CD8-positive, alpha-beta memory T cell (primary cell): ENCODE data around the gene PBOV1. TPM values are rescaled to one million over a fixed set of nuclear protein-coding genes. Genes with fewer than 3 reads are reported as not detected.

ENCODE experiments used
- CTCF ChIA-PET: fragments of 350-600 bp; sonication (Branson Sonifier 250); formaldehyde crosslinking; loops from one replicate; lab custom pipeline; 2021; ENCODE audit warnings: antibody characterized with exemption; lab: Charles Lee
- POLR2A ChIA-PET: fragments of 350-600 bp; sonication (Branson Sonifier 250); formaldehyde crosslinking; loops from one replicate; lab custom pipeline; 2021; ENCODE audit warnings: antibody characterized with exemption; lab: Charles Lee
- DNase-seq, 5 donors: peaks; one replicate each; pipeline versions ENCODE4 v3.0.0 to v3.0.0-alpha.2; 2020 to 2022; ENCODE audit warnings: mixed read lengths in 1 of 5
- H3K27ac ChIP-seq: one replicate; pipeline ENCODE4 v1.7.0; 2013; ENCODE audit warnings: low read depth, mild to moderate bottlenecking, low read length, moderate library complexity
- H3K27me3 ChIP-seq: 2 replicates; pipeline ENCODE4 v1.7.0; 2013; ENCODE audit warnings: low read length, mild to moderate bottlenecking; ENCODE audit not compliant: insufficient read depth, poor library complexity, severe bottlenecking
- H3K36me3 ChIP-seq: 2 replicates; pipeline ENCODE4 v1.7.0; 2013; ENCODE audit warnings: mild to moderate bottlenecking, low read length, moderate library complexity; ENCODE audit not compliant: insufficient read depth
- H3K4me1 ChIP-seq: 2 replicates; pipeline ENCODE4 v1.7.0; 2013; ENCODE audit warnings: mild to moderate bottlenecking, low read length, moderate library complexity; ENCODE audit not compliant: insufficient read depth
- H3K4me3 ChIP-seq: 2 replicates; pipeline ENCODE4 v1.7.0; 2013; ENCODE audit warnings: mild to moderate bottlenecking, low read length
- H3K9me3 ChIP-seq: 2 replicates; pipeline ENCODE4 v1.7.0; 2013; ENCODE audit warnings: mild to moderate bottlenecking, low read length
- H3K27ac Mint-ChIP-seq, 8 donors: one replicate each; pipeline ENCODE4 v1.8.0; 2020 to 2021; ENCODE audit warnings: mixed read lengths in 8 of 8, mild to moderate bottlenecking in 6 of 8, inconsistent platforms in 3 of 8, moderate library complexity in 3 of 8
- H3K27me3 Mint-ChIP-seq, 2 donors: one replicate each; pipeline ENCODE4 v1.8.0; 2020 to 2021; ENCODE audit warnings: mixed read lengths in 2 of 2, mild to moderate bottlenecking in 1 of 2, moderate library complexity in 1 of 2
- H3K36me3 Mint-ChIP-seq, 3 donors: one replicate each; pipeline ENCODE4 v1.8.0; 2020 to 2021; ENCODE audit warnings: mixed read lengths in 3 of 3, inconsistent platforms in 1 of 3, mild to moderate bottlenecking in 1 of 3
- H3K4me1 Mint-ChIP-seq, 3 donors: one replicate each; pipeline ENCODE4 v1.8.0; 2020 to 2021; ENCODE audit warnings: mixed read lengths in 3 of 3, inconsistent platforms in 1 of 3, mild to moderate bottlenecking in 1 of 3
- H3K4me3 Mint-ChIP-seq, 7 donors: one replicate each; pipeline ENCODE4 v1.8.0; 2020 to 2021; ENCODE audit warnings: mixed read lengths in 7 of 7, mild to moderate bottlenecking in 6 of 7, moderate library complexity in 4 of 7, inconsistent platforms in 2 of 7
- H3K9me3 Mint-ChIP-seq, 5 donors: one replicate each; pipeline ENCODE4 v1.8.0; 2020 to 2022; ENCODE audit warnings: mixed read lengths in 5 of 5, mild to moderate bottlenecking in 3 of 5, moderate library complexity in 2 of 5, inconsistent platforms in 1 of 5
- polyA plus RNA-seq: library from polyadenylated mRNA; unstranded; fragments of 300-500 nt; fragmentation: Illumina TruSeq; gene quantifications from one replicate; pipeline ENCODE4 v1.2.3, GENCODE V29; 2021
- total RNA-seq, 2 experiments: library from RNA; stranded (reverse); gene quantifications; one replicate each; pipeline ENCODE4 v1.2.3, GENCODE V29; 2021

The PBOV1 gene
- total and polyA plus RNA-seq, 3 experiments from 2014 or later, result not detected

DNA sequence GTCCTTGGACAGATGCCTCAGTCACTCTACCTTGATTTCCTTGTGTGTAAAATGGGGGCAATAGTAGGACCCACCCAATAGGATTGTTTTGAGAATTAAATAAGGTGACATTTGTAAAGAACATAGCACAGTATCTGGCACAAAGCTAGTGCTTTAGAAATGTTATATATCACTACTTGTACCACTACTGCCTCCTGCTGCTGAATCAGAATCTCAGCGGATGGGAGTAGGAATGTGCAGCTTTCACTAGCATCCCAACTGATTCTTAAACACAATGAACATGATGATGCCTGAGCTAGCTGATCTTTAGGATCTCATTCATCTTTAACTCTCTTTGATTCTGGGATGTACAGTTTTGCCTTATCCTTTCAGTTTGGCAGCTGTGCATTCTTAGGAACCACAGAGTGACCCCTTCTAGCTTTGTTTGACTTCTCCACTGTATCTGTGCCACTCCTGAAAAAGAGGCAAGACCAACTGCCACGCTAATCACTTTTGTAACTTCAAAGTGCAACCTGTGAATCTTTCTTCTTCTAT lies 7.2 kb downstream of the PBOV1 start:
- H3K27ac Mint-ChIP-seq, result no peak overlapping the region
- Histone ChIP-seq H3K27me3 (no peaks in the 10 kb centered on the region), H3K36me3 (no peaks in the 10 kb centered on the region), H3K27ac (no peak overlapping the region), H3K4me1 (no peaks in the 10 kb centered on the region), H3K4me3 (no peak overlapping the region), H3K9me3 (no peaks in the 10 kb centered on the region)
- H3K9me3 Mint-ChIP-seq, result peaks cover 0 to 2% (median 0%) of the 10 kb centered on the region in 5 donors
- ChIA-PET POLR2A (no interaction called here), CTCF (interaction anchor here (1.0 kb wide), 1 partner anchor 11 kb away, joined by 3 read pairs; no protein-coding TSS in a partner anchor)
- no peaks in the 10 kb centered on the region for H3K4me1 Mint-ChIP-seq
- DNase-seq, result no peak
- no peak overlapping the region for H3K4me3 Mint-ChIP-seq
- no peaks in the 10 kb centered on the region for H3K36me3 Mint-ChIP-seq
- H3K27me3 Mint-ChIP-seq, result peaks cover 5 to 19% of the 10 kb centered on the region in 2 donors

DNA sequence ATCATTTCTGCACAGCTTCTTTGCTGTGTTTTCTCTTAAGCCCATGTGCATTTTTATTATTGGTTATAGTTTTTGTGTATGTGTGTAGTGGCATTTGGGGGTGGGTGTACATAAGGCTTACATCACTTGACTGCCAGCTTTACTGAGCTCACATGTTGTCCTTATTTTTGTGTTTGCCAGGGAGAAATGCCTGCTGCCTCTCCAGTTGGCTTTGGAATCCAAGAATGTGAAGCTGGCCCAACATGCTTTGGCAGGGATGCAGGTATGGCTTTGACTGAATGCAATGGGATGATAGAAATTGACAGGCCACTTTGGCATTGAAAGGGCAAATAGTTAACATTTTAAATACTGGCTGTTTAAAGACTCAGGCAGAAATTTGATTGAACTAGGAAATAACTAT lies 11.4 kb downstream of the PBOV1 start:
- POLR2A ChIA-PET, result no interaction called here
- H3K4me3 ChIP-seq, result no peak overlapping the region
- no peaks in the 10 kb centered on the region for H3K27me3 ChIP-seq
- H3K27me3 Mint-ChIP-seq, result peaks cover 6 to 29% of the 10 kb centered on the region in 2 donors
- DNase-seq, result no peak
- CTCF ChIA-PET, result no interaction called here
- H3K9me3 Mint-ChIP-seq, result no peaks in the 10 kb centered on the region
- no peaks in the 10 kb centered on the region for H3K36me3 ChIP-seq
- H3K4me1 Mint-ChIP-seq, result no peaks in the 10 kb centered on the region
- H3K27ac ChIP-seq, result no peak overlapping the region
- H3K36me3 Mint-ChIP-seq, result no peaks in the 10 kb centered on the region
- H3K27ac Mint-ChIP-seq, result no peak overlapping the region
- no peak overlapping the region for H3K4me3 Mint-ChIP-seq
- no peaks in the 10 kb centered on the region for H3K4me1 ChIP-seq
- no peaks in the 10 kb centered on the region for H3K9me3 ChIP-seq

DNA sequence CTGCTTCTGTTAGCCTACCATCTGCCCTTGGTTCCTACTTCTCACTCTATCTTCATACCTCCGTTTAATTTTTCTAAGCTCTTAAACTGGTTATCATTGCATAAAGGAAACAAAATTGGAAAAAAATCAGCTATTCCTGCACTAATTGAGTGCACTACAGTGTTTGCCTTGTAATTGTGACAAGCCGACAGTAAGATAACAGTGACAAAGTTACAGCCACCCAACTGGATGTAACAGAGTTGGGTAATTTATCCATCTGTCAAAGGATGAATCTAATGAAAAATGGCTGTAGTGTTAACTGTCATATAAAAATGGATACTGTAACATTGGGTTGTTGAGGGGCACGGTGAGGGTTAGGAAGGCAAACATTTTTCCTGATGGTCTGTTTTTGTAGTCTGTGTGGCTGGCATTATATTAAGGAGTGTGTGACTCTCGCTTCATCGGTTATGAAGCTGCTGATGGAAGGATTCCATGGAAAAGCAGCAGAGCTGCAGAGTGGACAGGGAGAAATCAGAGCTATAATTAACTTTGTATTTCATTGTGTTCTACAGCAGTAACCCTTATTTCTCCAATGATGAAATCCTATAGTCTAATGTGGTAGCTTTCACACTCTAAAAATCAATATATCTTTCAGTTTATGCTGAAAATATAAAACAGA lies 12.7 kb downstream of the PBOV1 start:
- H3K36me3 Mint-ChIP-seq, result no peaks in the 10 kb centered on the region
- no peak for DNase-seq
- ChIA-PET CTCF (no interaction called here), POLR2A (no interaction called here)
- Histone ChIP-seq H3K9me3 (no peaks in the 10 kb centered on the region), H3K36me3 (no peaks in the 10 kb centered on the region), H3K27ac (no peak overlapping the region), H3K4me1 (no peaks in the 10 kb centered on the region), H3K4me3 (no peak overlapping the region), H3K27me3 (no peaks in the 10 kb centered on the region)
- H3K9me3 Mint-ChIP-seq, result no peaks in the 10 kb centered on the region
- H3K27ac Mint-ChIP-seq, result no peak overlapping the region
- H3K27me3 Mint-ChIP-seq, result peaks cover 6 to 39% of the 10 kb centered on the region in 2 donors
- no peaks in the 10 kb centered on the region for H3K4me1 Mint-ChIP-seq
- no peak overlapping the region for H3K4me3 Mint-ChIP-seq

DNA sequence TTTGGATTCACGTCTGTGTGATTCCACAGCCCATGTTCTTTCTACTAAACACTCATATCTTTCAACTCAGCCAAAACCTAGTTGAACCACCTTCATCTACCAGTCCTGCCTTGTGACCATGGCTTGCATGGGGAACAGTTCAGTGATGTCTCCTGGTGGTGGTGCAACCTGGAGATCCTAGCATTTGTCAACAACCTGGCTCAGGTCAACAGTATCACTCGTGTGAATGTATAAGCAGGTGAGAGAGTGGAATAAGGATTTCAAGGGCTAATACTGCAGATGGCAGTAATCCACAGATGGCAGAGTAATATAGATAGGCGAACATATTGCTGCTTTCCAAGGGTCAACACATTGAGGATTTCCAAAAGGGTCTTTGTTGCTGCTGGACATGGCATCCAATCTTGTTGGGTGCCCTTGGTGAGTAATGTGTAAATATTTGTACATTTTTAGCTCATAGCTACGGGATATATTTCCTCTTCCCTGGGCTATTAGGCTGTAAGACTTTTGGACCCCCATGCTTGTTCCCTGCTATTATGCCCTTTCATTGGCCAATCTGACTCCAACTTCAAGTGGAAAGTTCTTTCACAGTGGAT lies 13.4 kb downstream of the PBOV1 start:
- POLR2A ChIA-PET, result no interaction called here

DNA sequence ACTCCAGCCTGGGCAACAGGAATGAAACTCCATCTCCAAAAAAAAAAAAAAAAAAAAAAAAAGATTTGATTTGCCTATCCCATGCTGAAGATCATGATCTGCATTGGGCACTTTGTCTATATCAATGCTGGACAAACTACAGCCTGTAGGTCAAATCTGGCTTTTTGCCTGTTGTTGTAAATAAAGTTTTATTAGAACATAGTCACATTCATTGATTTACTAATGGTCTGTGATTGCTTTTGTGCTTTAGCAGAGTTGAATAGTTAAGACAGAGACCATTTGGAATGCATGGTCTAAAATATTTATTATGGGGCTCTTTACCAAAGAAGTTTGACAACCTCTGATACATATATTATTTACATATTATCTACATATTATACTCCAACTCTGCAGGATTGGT lies 14.0 kb downstream of the PBOV1 start:
- H3K9me3 ChIP-seq, result no peaks in the 10 kb centered on the region
- no peak for DNase-seq
- no peak overlapping the region for H3K27ac ChIP-seq
- H3K9me3 Mint-ChIP-seq, result peaks cover 0 to 4% (median 2%) of the 10 kb centered on the region in 5 donors
- H3K4me3 ChIP-seq, result no peak overlapping the region
- no peaks in the 10 kb centered on the region for H3K27me3 ChIP-seq
- no peak overlapping the region for H3K4me3 Mint-ChIP-seq
- peaks cover 10 to 50% of the 10 kb centered on the region in 2 donors for H3K27me3 Mint-ChIP-seq
- H3K36me3 Mint-ChIP-seq, result no peaks in the 10 kb centered on the region
- ChIA-PET POLR2A (no interaction called here), CTCF (no interaction called here)
- no peaks in the 10 kb centered on the region for H3K36me3 ChIP-seq
- no peaks in the 10 kb centered on the region for H3K4me1 Mint-ChIP-seq
- H3K27ac Mint-ChIP-seq, result no peak overlapping the region
- H3K4me1 ChIP-seq, result no peaks in the 10 kb centered on the region

More for the DNA sequence above, 13.4 kb downstream of the PBOV1 start:
- Histone ChIP-seq H3K27ac (no peak overlapping the region), H3K4me3 (no peak overlapping the region), H3K4me1 (no peaks in the 10 kb centered on the region), H3K27me3 (no peaks in the 10 kb centered on the region), H3K9me3 (no peaks in the 10 kb centered on the region), H3K36me3 (no peaks in the 10 kb centered on the region)
- Mint-ChIP-seq H3K4me1 (no peaks in the 10 kb centered on the region), H3K9me3 (peaks cover 0 to 4% (median 2%) of the 10 kb centered on the region in 5 donors), H3K27me3 (peaks cover 10 to 46% of the 10 kb centered on the region in 2 donors), H3K27ac (no peak overlapping the region), H3K4me3 (no peak overlapping the region), H3K36me3 (no peaks in the 10 kb centered on the region)
- no peak for DNase-seq
- CTCF ChIA-PET, result no interaction called here

DNA sequence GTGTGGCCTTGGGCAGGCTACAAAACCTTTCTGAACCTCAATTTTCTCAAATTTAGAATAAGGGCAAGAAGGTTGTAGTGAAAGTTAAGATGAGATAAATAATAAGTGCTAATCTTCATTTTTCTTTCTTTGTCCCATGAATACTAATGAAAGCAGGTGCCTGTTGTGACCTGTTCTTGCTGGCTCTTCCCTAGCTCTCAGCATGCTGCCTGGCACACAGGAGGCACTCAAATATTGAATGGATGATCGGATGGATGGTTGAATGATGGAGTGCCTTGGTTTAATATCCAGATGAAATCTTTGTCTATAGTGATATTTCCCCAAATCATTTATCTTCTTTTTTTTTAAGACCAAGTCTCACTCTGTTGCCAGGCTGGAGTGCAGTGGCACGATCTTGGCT lies 15.0 kb downstream of the PBOV1 start:
- Mint-ChIP-seq H3K4me1 (no peaks in the 10 kb centered on the region), H3K36me3 (no peaks in the 10 kb centered on the region), H3K4me3 (no peak overlapping the region), H3K9me3 (peaks cover 0 to 4% (median 2%) of the 10 kb centered on the region in 5 donors), H3K27me3 (peaks cover 10 to 51% of the 10 kb centered on the region in 2 donors), H3K27ac (no peak overlapping the region)
- ChIA-PET POLR2A (no interaction called here), CTCF (no interaction called here)
- H3K27me3 ChIP-seq, result no peaks in the 10 kb centered on the region
- no peak for DNase-seq
- H3K4me3 ChIP-seq, result no peak overlapping the region
- H3K9me3 ChIP-seq, result no peaks in the 10 kb centered on the region
- H3K27ac ChIP-seq, result no peak overlapping the region
- H3K4me1 ChIP-seq, result no peaks in the 10 kb centered on the region
- no peaks in the 10 kb centered on the region for H3K36me3 ChIP-seq

DNA sequence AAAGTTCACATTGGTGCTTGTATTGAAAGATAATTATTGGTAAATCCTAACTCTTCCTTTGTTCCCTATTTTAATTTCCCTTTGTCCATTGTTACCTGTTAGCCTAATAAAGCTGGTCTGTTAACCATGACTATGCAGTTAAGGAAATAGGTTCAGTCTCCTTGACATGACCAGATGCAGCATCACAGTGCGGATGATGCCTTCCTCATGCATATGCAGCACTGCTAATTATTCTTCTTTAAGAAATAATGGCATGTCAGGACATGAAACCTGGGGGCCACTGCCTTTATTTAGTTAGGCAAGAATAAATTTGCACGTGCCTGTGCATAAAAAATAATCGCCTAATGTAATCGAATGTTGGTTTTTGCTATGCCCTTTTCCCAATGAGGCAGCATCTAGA lies 16.5 kb downstream of the PBOV1 start:
- Mint-ChIP-seq H3K27me3 (peaks cover 10 to 47% of the 10 kb centered on the region in 2 donors), H3K36me3 (no peaks in the 10 kb centered on the region), H3K4me1 (no peaks in the 10 kb centered on the region), H3K27ac (no peak overlapping the region), H3K9me3 (peaks cover 0 to 4% (median 2%) of the 10 kb centered on the region in 5 donors), H3K4me3 (no peak overlapping the region)
- Histone ChIP-seq H3K27me3 (no peaks in the 10 kb centered on the region), H3K4me3 (no peak overlapping the region), H3K27ac (no peak overlapping the region), H3K36me3 (no peaks in the 10 kb centered on the region), H3K9me3 (no peaks in the 10 kb centered on the region), H3K4me1 (no peaks in the 10 kb centered on the region)
- CTCF ChIA-PET, result no interaction called here
- POLR2A ChIA-PET, result no interaction called here
- no peak for DNase-seq

DNA sequence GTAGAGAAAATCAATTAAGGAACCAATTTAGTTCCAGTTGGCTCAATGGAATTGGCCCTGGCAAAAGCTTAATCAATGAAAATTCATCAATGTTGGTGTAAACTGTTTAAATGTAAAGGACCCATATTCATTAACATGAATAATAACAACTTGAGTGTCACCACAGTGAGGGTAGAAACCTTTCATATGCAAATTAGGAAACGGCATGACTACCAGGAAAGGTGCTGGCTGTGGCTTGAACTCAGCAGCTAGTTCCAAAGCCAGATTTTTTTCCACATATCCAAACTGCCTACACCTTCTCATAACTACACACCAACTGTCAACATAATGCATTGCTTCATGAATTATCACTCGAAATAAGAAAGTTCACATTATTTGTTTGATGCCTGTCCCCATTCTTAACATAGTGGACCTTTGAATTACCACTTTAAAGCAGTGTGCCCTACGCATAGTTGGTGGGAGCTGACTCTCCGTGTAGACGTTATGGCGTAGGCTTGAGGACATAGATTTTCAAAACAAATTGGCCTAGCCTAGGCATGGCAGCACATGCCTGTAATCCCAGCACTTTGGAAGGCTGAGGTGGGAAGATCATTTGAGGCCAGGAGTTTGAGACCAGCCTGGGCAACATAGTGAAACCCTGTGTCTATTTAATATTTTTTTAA lies 19.7 kb downstream of the PBOV1 start:
- H3K9me3 Mint-ChIP-seq, result peaks cover 0 to 4% (median 2%) of the 10 kb centered on the region in 5 donors
- no peak for DNase-seq
- CTCF ChIA-PET, result no interaction called here
- no peak overlapping the region for H3K27ac Mint-ChIP-seq
- no peaks in the 10 kb centered on the region for H3K36me3 Mint-ChIP-seq
- no peak overlapping the region for H3K4me3 Mint-ChIP-seq
- no peak overlapping the region for H3K4me3 ChIP-seq
- H3K9me3 ChIP-seq, result no peaks in the 10 kb centered on the region
- no peaks in the 10 kb centered on the region for H3K4me1 Mint-ChIP-seq
- no peak overlapping the region for H3K27ac ChIP-seq
- POLR2A ChIA-PET, result no interaction called here
- peaks cover 14 to 46% of the 10 kb centered on the region in 2 donors for H3K27me3 Mint-ChIP-seq
- no peaks in the 10 kb centered on the region for H3K4me1 ChIP-seq
- H3K27me3 ChIP-seq, result no peaks in the 10 kb centered on the region
- no peaks in the 10 kb centered on the region for H3K36me3 ChIP-seq
